HCT116 (cell line): ENCODE data around the gene RTF2. TPM values are rescaled to one million over a fixed set of nuclear protein-coding genes. Genes with fewer than 3 reads are reported as not detected.

Experiments used
- ATAC-seq: fragments of 200-7000 bp; cut with Tn5 transposase; 2 replicates; pipeline ENCODE4 v1.9.1; 2020; ENCODE audit warnings: mild to moderate bottlenecking, moderate library complexity
- BruUV-seq: library from RNA; stranded (reverse); fragments of 400-500 nt; replicated peaks from 2 replicates; lab custom pipeline; 2021; lab: Mats Ljungman, UMichigan
- CTCF ChIA-PET: fragments of 300-600 bp; sonication (Branson Sonifier 250); formaldehyde crosslinking; loops from one replicate; lab custom pipeline; 2021; ENCODE audit warnings: antibody characterized with exemption; lab: Charles Lee
- POLR2A ChIA-PET: fragments of 300-600, 350-600 bp; sonication (Branson Sonifier 250); formaldehyde crosslinking; loops from one replicate; lab custom pipeline; 2021; ENCODE audit warnings: antibody characterized with exemption; lab: Charles Lee
- RAD21 ChIA-PET, 2 experiments: fragments of 300-600 bp; sonication (Branson Sonifier 250); formaldehyde crosslinking; loops; one replicate each; lab custom pipeline; 2023; ENCODE audit warnings: low total read pairs in 2 of 2; ENCODE audit not compliant: uncharacterized antibody in 2 of 2, unreplicated experiment in 2 of 2, low non-redundant PET in 1 of 2; lab: Charles Lee
- DNase-seq: peaks from one replicate; pipeline ENCODE4 v3.0.0-alpha.2; 2010; ENCODE audit warnings: low read depth, low spot score
- H2AFZ ChIP-seq: fragments of 200-600 bp; shearing (Covaris generic), sonication (generic); 2 replicates; pipeline ENCODE4 v1.6.1; 2017; ENCODE audit warnings: low read depth, mixed run types, mixed read lengths, antibody characterized with exemption, low read length; ENCODE audit not compliant: poor library complexity, severe bottlenecking
- H3K27ac ChIP-seq: 2 replicates; pipeline ENCODE4 v1.5.1; 2012; ENCODE audit warnings: low read depth, low read length
- H3K27me3 ChIP-seq: fragments of 200-600 bp; sonication (generic); 2 replicates; pipeline ENCODE4 v1.6.1; 2016; ENCODE audit warnings: mixed run types, low read length, mixed read lengths; ENCODE audit not compliant: insufficient read depth
- H3K36me3 ChIP-seq, 2 experiments: fragments of 200-500 bp in 1 of 2; fragments of 200-600 bp in 1 of 2; sonication (Bioruptor generic) in 1 of 2; sonication (generic) in 1 of 2; 2 replicates each; pipeline versions ENCODE4 v1.5.1 to v1.6.1; 2014 to 2016; ENCODE audit warnings: low read length in 2 of 2, inconsistent platforms in 1 of 2, mixed read lengths in 1 of 2, mixed run types in 1 of 2; ENCODE audit not compliant: insufficient read depth in 2 of 2, control insufficient read depth in 1 of 2
- H3K4me1 ChIP-seq, 2 experiments: fragments of 200-600 bp in 1 of 2; sonication (generic) in 1 of 2; 2 replicates each; pipeline versions ENCODE4 v1.5.1 to v1.6.1; 2012 to 2017; ENCODE audit warnings: low read length in 2 of 2, inconsistent platforms in 1 of 2, mild to moderate bottlenecking in 1 of 2, mixed read lengths in 1 of 2, mixed run types in 1 of 2, moderate library complexity in 1 of 2; ENCODE audit not compliant: insufficient read depth in 2 of 2, control insufficient read depth in 1 of 2
- H3K4me2 ChIP-seq: fragments of 200-600 bp; sonication (generic); 2 replicates; pipeline ENCODE4 v1.6.1; 2017; ENCODE audit warnings: mixed run types, low read length, mixed read lengths
- H3K4me3 ChIP-seq, 2 experiments: fragments of 200-600 bp in 1 of 2; sonication (generic) in 1 of 2; replicated peaks in 1 of 2; 2 replicates each; pipeline ENCODE4 v1.5.1; 2011 to 2016; ENCODE audit warnings: low read length in 2 of 2, control low read depth in 1 of 2, low read depth in 1 of 2, mild to moderate bottlenecking in 1 of 2, mixed read lengths in 1 of 2, mixed run types in 1 of 2
- H3K79me2 ChIP-seq: fragments of 200-600 bp; sonication (generic); 2 replicates; pipeline ENCODE4 v1.6.1; 2017; ENCODE audit warnings: mild to moderate bottlenecking, mixed run types, low read length, moderate library complexity, mixed read lengths; ENCODE audit not compliant: insufficient read depth
- H3K9ac ChIP-seq: fragments of 200-600 bp; sonication (generic); 2 replicates; pipeline ENCODE4 v1.6.1; 2016; ENCODE audit warnings: low read length, mixed read lengths
- H3K9me2 ChIP-seq: fragments of 200-600 bp; sonication (generic), shearing (Covaris generic); 2 replicates; pipeline ENCODE4 v1.6.1; 2017; ENCODE audit warnings: mixed run types, mild to moderate bottlenecking, moderate library complexity; ENCODE audit not compliant: insufficient read depth
- H3K9me3 ChIP-seq, 2 experiments: fragments of 200-500 bp in 1 of 2; fragments of 200-600 bp in 1 of 2; sonication (Bioruptor generic) in 1 of 2; sonication (generic) in 1 of 2; 2 replicates each; pipeline ENCODE4 v1.6.1; 2014 to 2017; ENCODE audit warnings: low read length in 2 of 2, mixed read lengths in 2 of 2, inconsistent platforms in 1 of 2, low read depth in 1 of 2, mild to moderate bottlenecking in 1 of 2, mixed run types in 1 of 2, moderate library complexity in 1 of 2; ENCODE audit not compliant: control insufficient read depth in 1 of 2, insufficient read depth in 1 of 2
- H4K20me1 ChIP-seq: fragments of 200-600 bp; sonication (generic), shearing (Covaris generic); 2 replicates; pipeline ENCODE4 v1.6.1; 2017; ENCODE audit warnings: mixed run types, mild to moderate bottlenecking, moderate library complexity; ENCODE audit not compliant: insufficient read depth
- CBX3 ChIP-seq: IDR thresholded peaks from 2 replicates; pipeline ENCODE4 v1.6.1; 2012; ENCODE audit warnings: low read depth
- EGR1 ChIP-seq: IDR thresholded peaks from 2 replicates; pipeline ENCODE4 v1.6.1; 2012; ENCODE audit warnings: low read depth
- ELF1 ChIP-seq: IDR thresholded peaks from 2 replicates; pipeline ENCODE4 v1.6.1; 2012; ENCODE audit warnings: low read depth, borderline replicate concordance
- EZH2 ChIP-seq: fragments of 200-600 bp; sonication (generic); IDR thresholded peaks from 2 replicates; pipeline ENCODE4 v1.6.1; 2017; ENCODE audit warnings: antibody characterized with exemption, mixed run types
- EZH2phosphoT487 ChIP-seq: fragments of 200-600 bp; IDR thresholded peaks from 2 replicates; pipeline ENCODE4 v1.6.1; 2018; ENCODE audit warnings: antibody characterized with exemption, borderline replicate concordance
- JUND ChIP-seq: IDR thresholded peaks from 2 replicates; pipeline ENCODE4 v1.6.1; 2012
- POLR2A ChIP-seq: IDR thresholded peaks from 2 replicates; pipeline ENCODE4 v1.7.0; 2011; ENCODE audit warnings: borderline replicate concordance; ENCODE audit not compliant: insufficient read depth, insufficient read length; ENCODE audit errors: extremely low read depth
- POLR2AphosphoS5 ChIP-seq: IDR thresholded peaks from 2 replicates; pipeline ENCODE4 v1.6.1; 2011; ENCODE audit warnings: mild to moderate bottlenecking, low read depth, low read length, moderate library complexity
- SIN3A ChIP-seq: IDR thresholded peaks from 2 replicates; pipeline ENCODE4 v1.6.1; 2012; ENCODE audit warnings: low read depth
- SRF ChIP-seq: IDR thresholded peaks from 2 replicates; pipeline ENCODE4 v1.6.1; 2012; ENCODE audit warnings: low read depth
- YY1 ChIP-seq: IDR thresholded peaks from 2 replicates; pipeline ENCODE4 v1.6.1; 2011; ENCODE audit warnings: low read length, low read depth, moderate library complexity, mild to moderate bottlenecking; ENCODE audit not compliant: insufficient replicate concordance; ENCODE audit errors: extremely low read depth
- intact Hi-C: fragments of 100-400 bp; cut with micrococcal nuclease; formaldehyde crosslinking; loops from 2 replicates; pipeline ENCODE4 v1.10.0; 2022
- total RNA-seq: library from RNA; stranded (reverse); gene quantifications from one replicate; pipeline ENCODE4 v1.2.1, GENCODE V29; 2021; ENCODE audit not compliant: unreplicated experiment
- TF ChIP-seq, protein P1 (sequence below): IDR thresholded peaks from 2 replicates; pipeline ENCODE4 v1.6.1; 2012; ENCODE audit warnings: low read depth
- TF ChIP-seq, protein P2 (sequence below): IDR thresholded peaks from 2 replicates; pipeline ENCODE4 v1.6.1; 2012

RTF2 gene
- total RNA-seq, 1 experiment from 2014 or later, result 73.8 TPM

DNA sequence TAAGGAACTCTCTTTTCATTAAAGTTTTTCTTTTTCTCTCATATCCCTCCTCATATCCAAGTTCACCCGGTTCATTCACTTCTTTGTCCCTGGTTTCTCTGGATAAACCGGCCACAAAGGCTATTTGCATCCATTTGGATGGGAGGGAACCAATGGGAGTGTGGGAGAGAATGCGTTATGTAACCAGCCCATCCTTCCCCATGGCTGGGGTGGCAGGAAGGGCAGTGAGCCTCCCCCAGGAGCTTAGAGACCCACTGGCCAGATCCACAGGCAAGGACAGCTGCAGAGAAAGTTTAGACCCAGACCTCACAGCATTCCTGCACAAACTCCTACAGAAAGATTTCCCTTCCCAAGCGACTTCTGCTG, 45.6 kb upstream of the RTF2 start (continued):
- no peak for TF ChIP-seq EZH2
- no peak for TF ChIP-seq YY1
- TF ChIP-seq SRF, result no peak
- no peak for TF ChIP-seq EZH2phosphoT487
- no peak for TF ChIP-seq SIN3A
- TF ChIP-seq CBX3, result no peak
- TF ChIP-seq POLR2A, result no peak
- TF ChIP-seq, protein P1, sequence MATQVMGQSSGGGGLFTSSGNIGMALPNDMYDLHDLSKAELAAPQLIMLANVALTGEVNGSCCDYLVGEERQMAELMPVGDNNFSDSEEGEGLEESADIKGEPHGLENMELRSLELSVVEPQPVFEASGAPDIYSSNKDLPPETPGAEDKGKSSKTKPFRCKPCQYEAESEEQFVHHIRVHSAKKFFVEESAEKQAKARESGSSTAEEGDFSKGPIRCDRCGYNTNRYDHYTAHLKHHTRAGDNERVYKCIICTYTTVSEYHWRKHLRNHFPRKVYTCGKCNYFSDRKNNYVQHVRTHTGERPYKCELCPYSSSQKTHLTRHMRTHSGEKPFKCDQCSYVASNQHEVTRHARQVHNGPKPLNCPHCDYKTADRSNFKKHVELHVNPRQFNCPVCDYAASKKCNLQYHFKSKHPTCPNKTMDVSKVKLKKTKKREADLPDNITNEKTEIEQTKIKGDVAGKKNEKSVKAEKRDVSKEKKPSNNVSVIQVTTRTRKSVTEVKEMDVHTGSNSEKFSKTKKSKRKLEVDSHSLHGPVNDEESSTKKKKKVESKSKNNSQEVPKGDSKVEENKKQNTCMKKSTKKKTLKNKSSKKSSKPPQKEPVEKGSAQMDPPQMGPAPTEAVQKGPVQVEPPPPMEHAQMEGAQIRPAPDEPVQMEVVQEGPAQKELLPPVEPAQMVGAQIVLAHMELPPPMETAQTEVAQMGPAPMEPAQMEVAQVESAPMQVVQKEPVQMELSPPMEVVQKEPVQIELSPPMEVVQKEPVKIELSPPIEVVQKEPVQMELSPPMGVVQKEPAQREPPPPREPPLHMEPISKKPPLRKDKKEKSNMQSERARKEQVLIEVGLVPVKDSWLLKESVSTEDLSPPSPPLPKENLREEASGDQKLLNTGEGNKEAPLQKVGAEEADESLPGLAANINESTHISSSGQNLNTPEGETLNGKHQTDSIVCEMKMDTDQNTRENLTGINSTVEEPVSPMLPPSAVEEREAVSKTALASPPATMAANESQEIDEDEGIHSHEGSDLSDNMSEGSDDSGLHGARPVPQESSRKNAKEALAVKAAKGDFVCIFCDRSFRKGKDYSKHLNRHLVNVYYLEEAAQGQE, result no peak
- TF ChIP-seq ELF1, result no peak
- no peak for TF ChIP-seq JUND

DNA sequence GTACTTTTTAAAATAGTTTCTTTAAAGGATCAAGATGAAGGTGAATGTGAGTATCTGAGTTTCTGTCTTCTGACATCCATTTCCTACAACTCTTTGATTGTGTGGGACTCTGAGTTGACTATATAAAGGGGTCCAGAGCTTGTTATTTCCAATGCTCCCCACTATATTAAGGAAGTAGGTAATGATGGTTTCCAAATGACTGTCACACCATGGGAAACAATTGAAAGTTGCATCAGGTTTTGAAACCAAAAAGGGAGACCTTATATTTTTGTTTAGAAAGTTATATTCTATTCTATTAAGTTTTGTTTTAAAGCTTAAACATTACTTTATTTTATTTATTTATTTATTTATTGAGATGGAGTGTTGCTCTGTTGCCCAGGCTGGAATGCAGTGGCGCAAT, 45.2 kb upstream of the RTF2 start:
- ChIA-PET POLR2A (no interaction called here), RAD21 (no interaction called here), CTCF (no interaction called here)
- intact Hi-C loops, result no loop called here
- H3K27me3 ChIP-seq, result no peaks in the 10 kb centered on the region
- H3K9ac ChIP-seq, result no peak overlapping the region
- no peak overlapping the region for H2AFZ ChIP-seq
- BruUV-seq, result no TSS peak
- ATAC-seq, result no peak
- no peaks in the 10 kb centered on the region for H3K9me2 ChIP-seq
- TF ChIP-seq EGR1 (no peak), POLR2AphosphoS5 (no peak), CBX3 (no peak)
- TF ChIP-seq, protein P2, sequence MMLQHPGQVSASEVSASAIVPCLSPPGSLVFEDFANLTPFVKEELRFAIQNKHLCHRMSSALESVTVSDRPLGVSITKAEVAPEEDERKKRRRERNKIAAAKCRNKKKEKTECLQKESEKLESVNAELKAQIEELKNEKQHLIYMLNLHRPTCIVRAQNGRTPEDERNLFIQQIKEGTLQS, result no peak
- H3K27ac ChIP-seq, result no peak overlapping the region
- peaks cover 15 to 21% of the 10 kb centered on the region in 2 experiments for H3K4me1 ChIP-seq
- no peak overlapping the region for H3K4me3 ChIP-seq
- H3K36me3 ChIP-seq, result no peaks in the 10 kb centered on the region
- H3K79me2 ChIP-seq, result no peaks in the 10 kb centered on the region
- no peaks in the 10 kb centered on the region for H3K9me3 ChIP-seq
- DNase-seq, result no peak
- H3K4me2 ChIP-seq, result peak overlapping the region; percentile 55; the same call in 1 of the 2 replicates
- no peaks in the 10 kb centered on the region for H4K20me1 ChIP-seq
